ENCODE measurements around the gene SYDE1. TPM values are rescaled to one million over a fixed set of nuclear protein-coding genes. Genes with fewer than 3 reads are reported as not detected.

The SYDE1 gene
- total RNA-seq, 1 donor from 2014 or later = 25.1 TPM

DNA sequence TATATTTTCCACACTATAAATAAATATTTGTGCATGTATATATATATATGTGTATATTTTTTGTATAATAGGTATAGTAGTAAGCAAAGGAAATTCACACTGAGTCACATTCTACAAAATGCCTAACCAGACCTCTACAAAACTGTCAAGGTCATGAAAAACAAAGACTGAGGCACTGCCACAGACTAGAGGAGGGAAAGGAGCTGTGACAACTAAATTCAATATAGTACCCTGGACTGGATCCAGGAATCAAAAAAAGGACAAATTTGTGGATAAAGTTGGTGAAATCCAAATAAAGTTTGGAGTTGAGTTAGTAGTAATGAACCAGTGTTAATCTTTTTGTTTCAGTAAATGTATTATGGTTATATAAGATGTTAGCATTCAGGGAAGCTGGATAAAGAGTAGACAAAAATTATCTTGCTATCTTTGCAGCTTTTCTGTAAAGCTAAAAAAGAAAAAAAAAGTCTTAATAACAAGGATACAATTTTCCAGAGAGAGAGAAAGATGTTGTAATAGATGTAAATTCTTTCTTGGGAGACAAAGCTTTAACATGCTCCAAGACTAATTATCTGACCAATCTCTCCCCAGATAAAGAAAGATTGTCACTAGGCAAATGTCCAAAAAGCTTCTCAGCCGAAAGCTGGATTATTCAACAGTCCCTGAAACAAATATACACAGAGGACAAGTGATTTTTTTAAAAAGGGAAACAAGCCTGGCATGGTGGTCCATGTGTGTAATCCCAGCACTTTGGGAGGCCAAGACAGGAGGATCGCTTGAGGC, 19.1 kb downstream of the SYDE1 start:
- H3K9me3 Mint-ChIP-seq = no peaks in the 10 kb centered on the region
- no peak for DNase-seq (ENCODE audit: low spot score in 2 of 2, unreplicated experiment in 2 of 2)
- peaks cover 25% of the 10 kb centered on the region for H3K4me1 Mint-ChIP-seq
- peaks cover 5% of the 10 kb centered on the region for H3K36me3 Mint-ChIP-seq
- no peaks in the 10 kb centered on the region for H3K27me3 Mint-ChIP-seq (ENCODE audit: low read depth)
- no peak overlapping the region for H3K4me3 Mint-ChIP-seq
- H3K27ac Mint-ChIP-seq = peak overlapping the region; percentile 66
- TF ChIP-seq, protein P1, sequence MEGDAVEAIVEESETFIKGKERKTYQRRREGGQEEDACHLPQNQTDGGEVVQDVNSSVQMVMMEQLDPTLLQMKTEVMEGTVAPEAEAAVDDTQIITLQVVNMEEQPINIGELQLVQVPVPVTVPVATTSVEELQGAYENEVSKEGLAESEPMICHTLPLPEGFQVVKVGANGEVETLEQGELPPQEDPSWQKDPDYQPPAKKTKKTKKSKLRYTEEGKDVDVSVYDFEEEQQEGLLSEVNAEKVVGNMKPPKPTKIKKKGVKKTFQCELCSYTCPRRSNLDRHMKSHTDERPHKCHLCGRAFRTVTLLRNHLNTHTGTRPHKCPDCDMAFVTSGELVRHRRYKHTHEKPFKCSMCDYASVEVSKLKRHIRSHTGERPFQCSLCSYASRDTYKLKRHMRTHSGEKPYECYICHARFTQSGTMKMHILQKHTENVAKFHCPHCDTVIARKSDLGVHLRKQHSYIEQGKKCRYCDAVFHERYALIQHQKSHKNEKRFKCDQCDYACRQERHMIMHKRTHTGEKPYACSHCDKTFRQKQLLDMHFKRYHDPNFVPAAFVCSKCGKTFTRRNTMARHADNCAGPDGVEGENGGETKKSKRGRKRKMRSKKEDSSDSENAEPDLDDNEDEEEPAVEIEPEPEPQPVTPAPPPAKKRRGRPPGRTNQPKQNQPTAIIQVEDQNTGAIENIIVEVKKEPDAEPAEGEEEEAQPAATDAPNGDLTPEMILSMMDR (IDR thresholded peaks at IDR 0.05; ENCODE audit: unreplicated experiment) = no peak

- H3K4me3 Mint-ChIP-seq = no peak overlapping the region
- H3K27me3 Mint-ChIP-seq (ENCODE audit: low read depth) = no peaks in the 10 kb centered on the region
- H3K27ac Mint-ChIP-seq = no peak overlapping the region
Measured at GRCh38 chr19:15128162-15128770, 21.1 kb downstream of the SYDE1 start.

DNA sequence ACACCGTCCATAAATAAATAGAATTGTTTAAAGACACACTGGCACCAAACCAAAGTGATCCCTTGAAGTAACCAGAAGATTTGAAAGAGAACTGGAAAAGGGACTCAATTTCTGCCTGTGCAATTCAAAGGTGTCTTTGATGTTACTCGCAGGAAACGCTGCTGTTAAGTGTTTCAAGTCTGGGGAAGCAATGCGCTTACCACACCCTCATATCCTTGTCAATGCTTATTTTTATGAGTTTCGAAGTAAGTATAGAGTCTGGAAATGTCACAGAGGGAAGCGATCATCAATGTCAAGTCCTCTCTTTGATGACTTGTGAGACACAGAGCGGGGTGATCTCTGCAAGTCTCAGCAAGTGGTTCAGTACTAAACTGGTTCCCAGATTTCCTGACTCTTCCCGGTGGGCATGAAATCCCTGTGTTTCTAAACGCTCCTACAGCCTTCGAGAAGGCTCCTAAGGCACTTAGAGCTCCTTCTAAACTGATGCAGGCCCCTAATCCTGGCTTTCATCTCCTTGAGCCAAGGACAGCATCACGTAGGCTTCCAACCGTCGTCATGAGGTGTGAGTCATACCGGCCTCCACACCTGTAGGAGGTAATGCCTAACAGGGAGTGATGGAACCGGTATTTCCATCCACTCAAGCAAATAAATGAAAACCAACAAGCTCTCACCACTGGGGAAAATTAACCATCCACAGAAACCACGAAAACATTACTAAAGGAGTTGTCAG, 22.8 kb downstream of the SYDE1 start:
- Mint-ChIP-seq H3K27me3 (ENCODE audit: low read depth) (no peaks in the 10 kb centered on the region), H3K36me3 (no peaks in the 10 kb centered on the region), H3K27ac (no peak overlapping the region), H3K4me1 (peaks cover 15% of the 10 kb centered on the region), H3K9me3 (no peaks in the 10 kb centered on the region), H3K4me3 (no peak overlapping the region)
- DNase-seq (ENCODE audit: low spot score in 2 of 2, unreplicated experiment in 2 of 2) = no peak
- TF ChIP-seq, protein P1 (IDR thresholded peaks at IDR 0.05; ENCODE audit: unreplicated experiment) = no peak

More at GRCh38 chr19:15128162-15128770, 21.1 kb downstream of the SYDE1 start:
- no peak for DNase-seq (ENCODE audit: low spot score in 2 of 2, unreplicated experiment in 2 of 2)
- Mint-ChIP-seq H3K4me1 (peaks cover 25% of the 10 kb centered on the region), H3K9me3 (no peaks in the 10 kb centered on the region), H3K36me3 (no peaks in the 10 kb centered on the region)
- TF ChIP-seq, protein P1 (IDR thresholded peaks at IDR 0.05; ENCODE audit: unreplicated experiment) = no peak

- TF ChIP-seq, protein P1 (IDR thresholded peaks at IDR 0.05; ENCODE audit: unreplicated experiment) = no peak
- no peaks in the 10 kb centered on the region for H3K4me1 Mint-ChIP-seq
Measured at GRCh38 chr19:15136234-15136954, 29.2 kb downstream of the SYDE1 start.

GRCh38 chr19:15137777-15138176, 30.6 kb downstream of the SYDE1 start:
- no peaks in the 10 kb centered on the region for H3K4me1 Mint-ChIP-seq
- DNase-seq (ENCODE audit: low spot score in 2 of 2, unreplicated experiment in 2 of 2) = no peak
- H3K4me3 Mint-ChIP-seq = no peak overlapping the region
- H3K9me3 Mint-ChIP-seq = peaks cover 17% of the 10 kb centered on the region
- H3K36me3 Mint-ChIP-seq = peaks cover 3% of the 10 kb centered on the region
- peaks cover 4% of the 10 kb centered on the region for H3K27me3 Mint-ChIP-seq (ENCODE audit: low read depth)
- H3K27ac Mint-ChIP-seq = no peak overlapping the region
- TF ChIP-seq, protein P1 (IDR thresholded peaks at IDR 0.05; ENCODE audit: unreplicated experiment) = no peak

More at GRCh38 chr19:15136234-15136954, 29.2 kb downstream of the SYDE1 start:
- no peak for DNase-seq (ENCODE audit: low spot score in 2 of 2, unreplicated experiment in 2 of 2)
- Mint-ChIP-seq H3K9me3 (peaks cover 17% of the 10 kb centered on the region), H3K27me3 (ENCODE audit: low read depth) (no peaks in the 10 kb centered on the region), H3K27ac (no peak overlapping the region), H3K4me3 (no peak overlapping the region), H3K36me3 (peaks cover 3% of the 10 kb centered on the region)

Data from mesothelial cell of epicardium (in vitro differentiated cells).